HFFc6 (cell line): ENCODE results near the gene HOXA3. TPM values are rescaled to one million over a fixed set of nuclear protein-coding genes. Genes with fewer than 3 reads are reported as not detected.

ENCODE experiments used
- DNase-seq: peaks from one replicate; pipeline ENCODE4 v3.0.0-alpha.2; 2018
- H3K27ac Mint-ChIP-seq: 2 replicates; pipeline ENCODE4 v1.8.0; 2020; ENCODE audit warnings: mild to moderate bottlenecking, mixed read lengths
- H3K27me3 Mint-ChIP-seq: 2 replicates; pipeline ENCODE4 v1.8.0; 2021; ENCODE audit warnings: mild to moderate bottlenecking, moderate library complexity, mixed read lengths; ENCODE audit not compliant: insufficient read depth
- H3K36me3 Mint-ChIP-seq: 2 replicates; pipeline ENCODE4 v1.8.0; 2021; ENCODE audit warnings: low read depth, mixed read lengths
- H3K4me1 Mint-ChIP-seq: 2 replicates; pipeline ENCODE4 v1.8.0; 2020; ENCODE audit warnings: low read depth, mixed read lengths
- H3K4me3 Mint-ChIP-seq: 2 replicates; pipeline ENCODE4 v1.8.0; 2020; ENCODE audit warnings: mild to moderate bottlenecking, moderate library complexity, mixed read lengths
- H3K9me3 Mint-ChIP-seq: 2 replicates; pipeline ENCODE4 v1.8.0; 2020; ENCODE audit warnings: mild to moderate bottlenecking, mixed read lengths
- total RNA-seq, 6 experiments: library from RNA; stranded (reverse); fragmentation: NEBNext Ultra II Directional; extraction: Animal tissue kit (Norgen Biotek cat#: 25700); gene quantifications; 2 replicates in 1 of 6; 3 replicates in 5 of 6; pipeline ENCODE4 v1.2.3, GENCODE V29; 2021
- TF ChIP-seq, protein P1 (sequence below): fragments of 200-600 bp; sonication (generic); IDR thresholded peaks from 2 replicates; pipeline ENCODE4 v1.5.0; 2021; ENCODE audit warnings: antibody characterized with exemption, mild to moderate bottlenecking

The HOXA3 gene
- total RNA-seq, 6 experiments from 2014 or later = 0.33 to 1.9 (median 1.1) TPM

DNA sequence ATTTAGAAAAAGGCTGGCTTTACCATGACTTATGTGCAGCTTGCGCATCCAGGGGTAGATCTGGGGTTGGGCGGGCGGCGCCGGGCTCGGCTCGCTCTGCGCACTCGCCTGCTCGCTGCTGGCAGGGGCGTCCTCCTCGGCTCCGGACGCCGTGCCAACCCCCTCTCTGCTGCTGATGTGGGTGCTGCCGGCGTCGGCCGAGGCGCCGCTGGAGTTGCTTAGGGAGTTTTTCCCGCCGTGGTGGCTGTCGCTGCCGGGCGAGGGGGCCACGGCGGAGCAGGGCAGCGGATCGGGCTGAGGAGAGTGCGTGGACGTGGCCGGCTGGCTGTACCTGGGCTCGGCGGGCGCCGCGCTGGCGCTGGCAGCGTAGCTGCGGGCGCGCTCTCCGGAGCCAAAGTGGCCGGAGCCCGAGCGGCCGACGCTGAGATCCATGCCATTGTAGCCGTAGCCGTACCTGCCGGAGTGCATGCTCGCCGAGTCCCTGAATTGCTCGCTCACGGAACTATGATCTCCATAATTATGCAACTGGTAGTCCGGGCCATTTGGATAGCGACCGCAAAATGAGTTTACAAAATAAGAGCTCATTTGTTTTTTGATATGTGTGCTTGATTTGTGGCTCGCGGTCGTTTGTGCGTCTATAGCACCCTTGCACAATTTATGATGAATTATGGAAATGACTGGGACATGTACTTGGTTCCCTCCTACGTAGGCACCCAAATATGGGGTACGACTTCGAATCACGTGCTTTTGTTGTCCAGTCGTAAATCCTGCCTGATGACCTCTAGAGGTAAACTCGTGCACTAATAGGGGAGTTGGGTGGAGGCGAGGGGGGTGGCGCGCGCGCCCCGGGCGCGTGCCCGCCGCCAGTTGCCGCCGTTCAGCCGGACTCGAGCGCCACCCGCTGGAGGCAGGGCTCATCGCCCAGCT is 9.1 kb downstream of the HOXA3 start, which contains the start of gene HOXA5:
TSS of gene HOXA5 (minus strand) at position 659 of the 927 bp plus-strand sequence. CDS start at position 585, 74 bp downstream.
- H3K4me1 Mint-ChIP-seq = peaks cover 11% of the 10 kb centered on the region

DNA sequence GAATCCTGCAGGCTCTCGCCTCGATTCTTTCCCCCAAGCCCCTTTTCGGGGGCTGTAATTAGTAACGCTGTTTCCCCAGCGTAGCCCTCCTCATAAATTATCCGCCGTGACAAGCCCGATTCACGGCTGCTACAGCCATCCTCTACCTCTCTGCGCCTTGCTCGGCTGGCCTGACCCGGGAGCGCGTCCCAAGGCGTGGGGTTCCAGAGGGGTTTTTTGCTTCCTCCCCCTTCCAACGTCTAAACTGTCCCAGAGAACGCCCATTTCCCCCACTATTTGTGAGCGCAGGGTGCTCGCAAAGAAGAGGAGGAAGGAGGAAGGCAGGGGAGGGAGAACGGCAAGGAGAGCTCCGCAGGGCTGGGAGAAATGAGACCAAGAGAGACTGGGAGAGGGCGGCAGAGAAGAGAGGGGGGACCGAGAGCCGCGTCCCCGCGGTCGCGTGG is 9.8 kb downstream of the HOXA3 start:
- H3K9me3 Mint-ChIP-seq = no peaks in the 10 kb centered on the region
- H3K4me3 Mint-ChIP-seq = peak overlapping the region; percentile 86
- peaks cover 6% of the 10 kb centered on the region; the same call in 1 of the 2 replicates for H3K4me1 Mint-ChIP-seq

More for the DNA sequence above, 9.1 kb downstream of the HOXA3 start, which contains the start of gene HOXA5:
- peak within 1 kb of the TSS; percentile 62; the same call in 1 of the 2 replicates for H3K27ac Mint-ChIP-seq
- H3K4me3 Mint-ChIP-seq = peak within 1 kb of the TSS; percentile 86
- TF ChIP-seq, protein P1, sequence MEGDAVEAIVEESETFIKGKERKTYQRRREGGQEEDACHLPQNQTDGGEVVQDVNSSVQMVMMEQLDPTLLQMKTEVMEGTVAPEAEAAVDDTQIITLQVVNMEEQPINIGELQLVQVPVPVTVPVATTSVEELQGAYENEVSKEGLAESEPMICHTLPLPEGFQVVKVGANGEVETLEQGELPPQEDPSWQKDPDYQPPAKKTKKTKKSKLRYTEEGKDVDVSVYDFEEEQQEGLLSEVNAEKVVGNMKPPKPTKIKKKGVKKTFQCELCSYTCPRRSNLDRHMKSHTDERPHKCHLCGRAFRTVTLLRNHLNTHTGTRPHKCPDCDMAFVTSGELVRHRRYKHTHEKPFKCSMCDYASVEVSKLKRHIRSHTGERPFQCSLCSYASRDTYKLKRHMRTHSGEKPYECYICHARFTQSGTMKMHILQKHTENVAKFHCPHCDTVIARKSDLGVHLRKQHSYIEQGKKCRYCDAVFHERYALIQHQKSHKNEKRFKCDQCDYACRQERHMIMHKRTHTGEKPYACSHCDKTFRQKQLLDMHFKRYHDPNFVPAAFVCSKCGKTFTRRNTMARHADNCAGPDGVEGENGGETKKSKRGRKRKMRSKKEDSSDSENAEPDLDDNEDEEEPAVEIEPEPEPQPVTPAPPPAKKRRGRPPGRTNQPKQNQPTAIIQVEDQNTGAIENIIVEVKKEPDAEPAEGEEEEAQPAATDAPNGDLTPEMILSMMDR = peak; percentile 91
- peaks cover 3% of the 10 kb centered on the region; the same call in 1 of the 2 replicates for H3K27me3 Mint-ChIP-seq
- no peaks in the 10 kb centered on the region for H3K9me3 Mint-ChIP-seq
- peak; percentile 88 for DNase-seq
- peaks cover 18% of the 10 kb centered on the region for H3K36me3 Mint-ChIP-seq

GRCh38 chr7:27141923-27142579 is 10.3 kb downstream of the HOXA3 start:
- peaks cover 3% of the 10 kb centered on the region; the same call in 1 of the 2 replicates for H3K27me3 Mint-ChIP-seq
- no peak for DNase-seq
- no peak overlapping the region for H3K27ac Mint-ChIP-seq
- no peak overlapping the region for H3K4me3 Mint-ChIP-seq
- H3K36me3 Mint-ChIP-seq = peaks cover 18% of the 10 kb centered on the region
- TF ChIP-seq, protein P1 = no peak
- H3K4me1 Mint-ChIP-seq = peaks cover 6% of the 10 kb centered on the region; the same call in 1 of the 2 replicates
- no peaks in the 10 kb centered on the region for H3K9me3 Mint-ChIP-seq

More for the DNA sequence above, 9.8 kb downstream of the HOXA3 start:
- DNase-seq = no peak
- Mint-ChIP-seq H3K36me3 (peaks cover 18% of the 10 kb centered on the region), H3K27ac (no peak overlapping the region), H3K27me3 (peaks cover 3% of the 10 kb centered on the region; the same call in 1 of the 2 replicates)
- TF ChIP-seq, protein P1 = no peak

GRCh38 chr7:27141137-27141922 is 11.1 kb downstream of the HOXA3 start:
- Mint-ChIP-seq H3K36me3 (peaks cover 18% of the 10 kb centered on the region), H3K27me3 (peaks cover 3% of the 10 kb centered on the region; the same call in 1 of the 2 replicates), H3K27ac (no peak overlapping the region), H3K4me3 (no peak overlapping the region), H3K4me1 (peaks cover 8% of the 10 kb centered on the region), H3K9me3 (no peaks in the 10 kb centered on the region)
- TF ChIP-seq, protein P1 = no peak
- no peak for DNase-seq
